Smooth muscle cell (in vitro differentiated cells): ENCODE results near the gene BASP1. TPM values are rescaled to one million over a fixed set of nuclear protein-coding genes. Genes with fewer than 3 reads are reported as not detected.
"Not testable (repeated sequence)": the region's sequence is repeated elsewhere in the genome, so short reads cannot be mapped to it uniquely, and the experiment has no call there.

Experiments
- DNase-seq: peaks from one replicate; lab custom pipeline; 2025; ENCODE audit not compliant: unreplicated experiment; lab: John Stamatoyannopoulos, UW
- H2AFZ ChIP-seq: fragments of 200-600 bp; sonication (generic); 2 replicates; pipeline ENCODE4 v1.6.0; 2016; ENCODE audit warnings: antibody characterized with exemption, low read depth, mild to moderate bottlenecking
- H3F3A ChIP-seq: fragments of 200-600 bp; sonication (generic); 2 replicates; pipeline ENCODE4 v1.6.0; 2017; ENCODE audit warnings: antibody characterized with exemption, low read depth
- H3K27ac ChIP-seq: fragments of 200-600 bp; sonication (generic); 2 replicates; pipeline ENCODE4 v1.5.1; 2016; ENCODE audit warnings: low read depth, mild to moderate bottlenecking
- H3K27me3 ChIP-seq: fragments of 200-600 bp; sonication (generic); 2 replicates; pipeline ENCODE4 v1.6.1; 2016; ENCODE audit warnings: low read depth, mild to moderate bottlenecking
- H3K36me3 ChIP-seq: fragments of 200-600 bp; sonication (generic); 2 replicates; pipeline ENCODE4 v1.5.1; 2016; ENCODE audit warnings: low read depth
- H3K4me1 ChIP-seq: fragments of 200-600 bp; sonication (generic); 2 replicates; pipeline ENCODE4 v1.5.1; 2016; ENCODE audit warnings: low read depth
- H3K4me2 ChIP-seq: fragments of 200-600 bp; sonication (generic); 2 replicates; pipeline ENCODE4 v1.6.0; 2016; ENCODE audit warnings: mild to moderate bottlenecking
- H3K4me3 ChIP-seq: fragments of 200-600 bp; sonication (generic); 2 replicates; pipeline ENCODE4 v1.5.1; 2016; ENCODE audit warnings: mild to moderate bottlenecking
- H3K79me2 ChIP-seq: fragments of 200-600 bp; sonication (generic); 2 replicates; pipeline ENCODE4 v1.6.0; 2016; ENCODE audit warnings: low read depth, mild to moderate bottlenecking
- H3K9ac ChIP-seq: fragments of 200-600 bp; sonication (generic); 2 replicates; pipeline ENCODE4 v1.6.0; 2016; ENCODE audit warnings: low read depth
- H3K9me3 ChIP-seq: fragments of 200-600 bp; sonication (generic); replicated peaks from 2 replicates; pipeline ENCODE4 v1.5.1; 2016; ENCODE audit warnings: low read depth
- H4K20me1 ChIP-seq: fragments of 200-600 bp; sonication (generic); 2 replicates; pipeline ENCODE4 v1.6.0; 2016; ENCODE audit warnings: low read depth
- CTCF ChIP-seq: fragments of 200-600 bp; sonication (generic); IDR thresholded peaks from 2 replicates; pipeline ENCODE4 v1.5.1; 2017; ENCODE audit warnings: borderline replicate concordance, mild to moderate bottlenecking, antibody characterized with exemption; ENCODE audit not compliant: insufficient read depth, poor library complexity, severe bottlenecking
- WGBS: methylation state at CpG from one replicate; pipeline ENCODE4 v1.1.7; 2016; ENCODE audit warnings: low lambda C conversion rate; 5-methylcytosine and 5-hydroxymethylcytosine counted together
- polyA plus RNA-seq: library from polyadenylated mRNA; unstranded; fragments of >200 nt; fragmentation: Nextera tagmentation; extraction: Ambion mirVana; gene quantifications from 2 replicates; pipeline ENCODE4 v1.2.1, GENCODE V29; 2016
- total RNA-seq: library from RNA; depleted of rRNA; stranded (reverse); fragments of >200 nt; gene quantifications from 2 replicates; pipeline ENCODE4 v1.2.3, GENCODE V29; 2014

Gene BASP1
- total and polyA plus RNA-seq, 2 experiments from 2014 or later, result 194 to 304 TPM

- TF ChIP-seq CTCF, result no peak
- H2AFZ ChIP-seq, result no peak overlapping the region
- peaks cover 26% of the 10 kb centered on the region for H3F3A ChIP-seq
- H3K27me3 ChIP-seq, result no peaks in the 10 kb centered on the region
- H3K9me3 ChIP-seq, result no peaks in the 10 kb centered on the region
- peaks cover 9% of the 10 kb centered on the region for H3K4me1 ChIP-seq
- 93% methylated on average over 12 of the region's 12 CpGs for WGBS
- H4K20me1 ChIP-seq, result peaks cover 100% of the 10 kb centered on the region
- peak overlapping the region; percentile 24 for H3K27ac ChIP-seq
- H3K79me2 ChIP-seq, result peaks cover 100% of the 10 kb centered on the region
- H3K9ac ChIP-seq, result no peak overlapping the region
- DNase-seq, result no peak
- no peak overlapping the region for H3K4me3 ChIP-seq
- H3K4me2 ChIP-seq, result no peak overlapping the region
- no peaks in the 10 kb centered on the region for H3K36me3 ChIP-seq
These were observed 26.0 kb downstream of the BASP1 start for GRCh38 chr5:17243287-17244063.

DNA sequence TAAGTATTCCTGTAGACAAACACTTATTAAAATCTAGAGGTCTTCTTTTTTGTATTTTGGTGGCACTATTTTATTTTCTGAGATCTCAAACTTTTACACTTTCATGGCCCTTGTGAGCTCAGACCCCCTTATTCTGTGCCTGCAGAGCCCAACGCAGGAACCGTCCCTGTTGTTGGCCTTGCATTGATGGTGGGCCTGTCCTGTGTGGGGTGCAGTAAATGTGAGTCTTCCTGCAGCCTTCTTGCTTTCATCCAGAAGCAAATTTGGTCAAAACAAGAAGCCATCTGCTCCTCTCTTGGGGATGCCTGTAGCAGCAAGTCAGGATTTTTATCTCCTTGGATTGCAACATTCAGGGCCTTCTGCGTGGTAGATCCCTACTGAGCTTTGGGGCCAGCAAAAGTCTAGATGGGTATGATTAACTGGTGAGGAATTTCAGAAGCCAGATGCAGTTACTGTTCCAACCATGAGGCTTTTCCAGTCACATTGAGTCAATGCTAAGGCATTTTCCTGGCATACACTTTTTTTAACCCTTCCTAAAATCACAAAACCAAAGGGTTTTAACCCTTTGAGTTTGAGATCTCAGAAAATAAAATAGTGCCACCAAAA, 31.7 kb downstream of the BASP1 start:
- no peak overlapping the region for H3K9ac ChIP-seq

GRCh38 chr5:17249841-17250240, 32.4 kb downstream of the BASP1 start:
- H3K79me2 ChIP-seq, result peaks cover 95% of the 10 kb centered on the region
- H3K27me3 ChIP-seq, H3K4me1 ChIP-seq, H3K36me3 ChIP-seq, H2AFZ ChIP-seq, H3K9me3 ChIP-seq, H3K9ac ChIP-seq, H3K4me3 ChIP-seq, DNase-seq: not testable (repeated sequence)
- peak overlapping the region; percentile 38 for H3K4me2 ChIP-seq
- peaks cover 88% of the 10 kb centered on the region for H4K20me1 ChIP-seq
- peaks cover 40% of the 10 kb centered on the region for H3F3A ChIP-seq
- H3K27ac ChIP-seq, result peak overlapping the region; percentile 90
- 85% methylated on average over 6 of the region's 6 CpGs for WGBS

More for the DNA sequence above, 31.7 kb downstream of the BASP1 start:
- Histone ChIP-seq H3K4me1 (peaks cover 5% of the 10 kb centered on the region), H3F3A (peaks cover 38% of the 10 kb centered on the region), H3K4me3 (no peak overlapping the region), H2AFZ (no peak overlapping the region), H3K27me3 (no peaks in the 10 kb centered on the region), H3K9me3 (no peaks in the 10 kb centered on the region), H3K36me3 (no peaks in the 10 kb centered on the region), H3K4me2 (peak overlapping the region; percentile 50), H3K27ac (peak overlapping the region; percentile 90), H4K20me1 (peaks cover 88% of the 10 kb centered on the region), H3K79me2 (peaks cover 95% of the 10 kb centered on the region)
- TF ChIP-seq CTCF, result no peak
- 15% methylated on average over 3 of the region's 3 CpGs for WGBS
- DNase-seq, result no peak

- peaks cover 31% of the 10 kb centered on the region for H3K4me1 ChIP-seq
- 92% methylated on average over 1 of the region's 1 CpG for WGBS
- no peak for TF ChIP-seq CTCF
- H3K36me3 ChIP-seq, result no peaks in the 10 kb centered on the region
- no peak for DNase-seq
- peak overlapping the region; percentile 50 for H3K27ac ChIP-seq
- peaks cover 88% of the 10 kb centered on the region for H4K20me1 ChIP-seq
- no peak overlapping the region for H2AFZ ChIP-seq
- peak overlapping the region; percentile 22 for H3K4me2 ChIP-seq
- H3F3A ChIP-seq, result peaks cover 30% of the 10 kb centered on the region
- no peak overlapping the region for H3K9ac ChIP-seq
- H3K27me3 ChIP-seq, result no peaks in the 10 kb centered on the region
- peaks cover 95% of the 10 kb centered on the region for H3K79me2 ChIP-seq
- H3K9me3 ChIP-seq, result no peaks in the 10 kb centered on the region
- H3K4me3 ChIP-seq, result no peak overlapping the region
These were observed 35.1 kb downstream of the BASP1 start for GRCh38 chr5:17252543-17252942.
